Lower leg skin (tissue), 4 donors: ENCODE measurements around the gene CSNK1D. TPM values are rescaled to one million over a fixed set of nuclear protein-coding genes. Genes with fewer than 3 reads are reported as not detected.

Experiments
- DNase-seq, 2 donors: peaks; one replicate each; pipeline ENCODE4 v3.0.0-alpha.2; 2019; ENCODE audit warnings: low spot score in 2 of 2
- H3K4me3 ChIP-seq: fragments of 200-600 bp; sonication (generic); 2 replicates; pipeline ENCODE4 v1.5.1; 2017; ENCODE audit warnings: mild to moderate bottlenecking, low read depth; ENCODE audit not compliant: poor library complexity, severe bottlenecking
- CTCF ChIP-seq, 3 donors: fragments of 450-650 bp; IDR thresholded peaks; one replicate each; pipeline ENCODE4 v1.5.1; 2016; ENCODE audit warnings: antibody characterized with exemption in 3 of 3, mild to moderate bottlenecking in 3 of 3, moderate library complexity in 2 of 3
- POLR2A ChIP-seq, 2 donors: fragments of 450-650 bp; IDR thresholded peaks; one replicate each; pipeline ENCODE4 v1.6.1; 2016 to 2017; ENCODE audit warnings: antibody characterized with exemption in 2 of 2, mild to moderate bottlenecking in 1 of 2, moderate library complexity in 1 of 2
- WGBS, 2 donors: methylation state at CpG; one replicate each; pipeline ENCODE4 v1.1.5; 2018; 5-methylcytosine and 5-hydroxymethylcytosine counted together
- intact Hi-C: fragments of 100-400 bp; cut with DNase I; formaldehyde crosslinking; loops from one replicate; pipeline ENCODE4 v1.15.0; 2023; ENCODE audit warnings: low total_unique reads
- total RNA-seq, 4 donors: library from RNA; depleted of rRNA; stranded (reverse); fragments of >200 nt; gene quantifications; one replicate each; pipeline ENCODE4 v1.1.0, GENCODE V29; 2016

The CSNK1D gene
- 10 to 100 TPM; 46.0 to 88.4 (median 56.4) TPM for total RNA-seq

- peak; percentile 87 to 98 for DNase-seq
- 4 to 6% methylated on average over 56 to 61 of the region's 80 CpGs for WGBS, 2 donors
- intact Hi-C loops = no loop called here
- peak in 1 of 2 donors; percentile 30 for TF ChIP-seq POLR2A (IDR thresholded peaks at IDR 0.05)
- no peak for TF ChIP-seq CTCF (IDR thresholded peaks at IDR 0.05)
- H3K4me3 ChIP-seq = peak within 1 kb of the TSS; percentile 97
These were observed at the start of gene CSNK1D for GRCh38 chr17:82273327-82274133. CSNK1D (minus strand) TSS chr17:82273700; CDS start chr17:82273381, 319 bp downstream.

- intact Hi-C loops = no loop called here
- TF ChIP-seq CTCF (IDR thresholded peaks at IDR 0.05) (no peak), POLR2A (IDR thresholded peaks at IDR 0.05) (no peak)
- DNase-seq = no peak
- WGBS, 2 donors = 86 to 87% methylated on average over 25 to 27 of the region's 28 CpGs
- no peak overlapping the region for H3K4me3 ChIP-seq
These were observed 49.3 kb upstream of the CSNK1D start for GRCh38 chr17:82322526-82323453.

- no peak for TF ChIP-seq POLR2A (IDR thresholded peaks at IDR 0.05)
- no peak for TF ChIP-seq CTCF (IDR thresholded peaks at IDR 0.05)
- DNase-seq = no peak
- H3K4me3 ChIP-seq = no peak overlapping the region
- intact Hi-C loops = no loop called here
- 75 to 81% methylated on average over 20 of the region's 21 CpGs for WGBS, 2 donors
These were observed 48.5 kb upstream of the CSNK1D start for GRCh38 chr17:82321947-82322466.

- no peak for TF ChIP-seq POLR2A (IDR thresholded peaks at IDR 0.05)
- peak in 1 of 3 donors; percentile 77 for TF ChIP-seq CTCF (IDR thresholded peaks at IDR 0.05)
- no peak overlapping the region for H3K4me3 ChIP-seq
- intact Hi-C loops = no loop called here
- DNase-seq = no peak
- whole genome bisulfite sequencing, 2 donors = 51 to 57% methylated on average over 45 to 52 of the region's 65 CpGs
These were observed 47.7 kb upstream of the CSNK1D start for GRCh38 chr17:82320956-82321927.
